Small intestine (tissue), 7 donors: ENCODE data around the gene GPR132. TPM values are rescaled to one million over a fixed set of nuclear protein-coding genes. Genes with fewer than 3 reads are reported as not detected.

Source experiments
- DNase-seq, 2 donors: peaks; one replicate each; pipeline versions ENCODE4 v3.0.0 to v3.0.0-alpha.2; 2013
- FAIRE-seq: peaks from 2 replicates; lab custom pipeline; 2012; peaks lifted over from hg19 to GRCh38; lab: Jason Lieb, UNC
- H3K27ac ChIP-seq, 3 donors: one replicate each; pipeline ENCODE4 v1.5.1; 2013; ENCODE audit warnings: low read length in 2 of 3, mild to moderate bottlenecking in 2 of 3, control low read depth in 1 of 3, inconsistent platforms in 1 of 3, low read depth in 1 of 3, moderate library complexity in 1 of 3
- H3K27me3 ChIP-seq, 3 donors: one replicate each; pipeline ENCODE4 v1.6.1; 2013; ENCODE audit warnings: low read length in 3 of 3, inconsistent platforms in 1 of 3; ENCODE audit not compliant: control insufficient read depth in 3 of 3, insufficient read depth in 3 of 3
- H3K36me3 ChIP-seq, 3 donors: one replicate each; pipeline ENCODE4 v1.6.1; 2013; ENCODE audit warnings: low read length in 3 of 3, inconsistent platforms in 1 of 3, low read depth in 1 of 3, mild to moderate bottlenecking in 1 of 3, moderate library complexity in 1 of 3; ENCODE audit not compliant: control insufficient read depth in 3 of 3, insufficient read depth in 2 of 3
- H3K4me1 ChIP-seq, 3 donors: one replicate each; pipeline ENCODE4 v1.6.1; 2013; ENCODE audit warnings: low read length in 2 of 3, inconsistent platforms in 1 of 3, low read depth in 1 of 3, mild to moderate bottlenecking in 1 of 3, moderate library complexity in 1 of 3; ENCODE audit not compliant: control insufficient read depth in 3 of 3, insufficient read depth in 2 of 3
- H3K4me3 ChIP-seq, 3 donors: one replicate each; pipeline ENCODE4 v1.5.1; 2013; ENCODE audit warnings: low read length in 3 of 3, control low read depth in 1 of 3, inconsistent platforms in 1 of 3, low read depth in 1 of 3, mild to moderate bottlenecking in 1 of 3, moderate library complexity in 1 of 3
- H3K9me3 ChIP-seq, 2 donors: one replicate each; pipeline ENCODE4 v1.6.1; 2013; ENCODE audit warnings: low read depth in 1 of 2, low read length in 1 of 2; ENCODE audit not compliant: control insufficient read depth in 2 of 2, insufficient read depth in 1 of 2
- WGBS, 3 donors: extraction: QIAGEN DNeasy Blood & Tissue Kit; methylation state at CpG; one replicate each; pipeline ENCODE4 v1.1.7; 2013; 5-methylcytosine and 5-hydroxymethylcytosine counted together
- polyA plus RNA-seq, 4 donors: library from polyadenylated mRNA; stranded (reverse) in 3 of 4; unstranded in 1 of 4; fragments of 200-250 nt in 3 of 4; fragments of 120-200 nt in 1 of 4; gene quantifications; one replicate each; pipeline versions ENCODE4 v1.2.1 to v1.2.3, GENCODE V29; 2013
- donor health status: healthy with polysubstance abuse.
- donor health status: control.
- donor health status: control.
- donor health status: Bipolar disorder and iron deficiency.
- donor health status: healthy.

Gene GPR132
- polyA plus RNA-seq, 4 donors = 0.81 to 1.4 (median 1.1) TPM; not detected in 1

GRCh38 chr14:105088812-105089745 is 23.8 kb upstream of the GPR132 start:
- Histone ChIP-seq H3K36me3 (peaks cover 0 to 13% (median 0%) of the 10 kb centered on the region in 3 donors), H3K9me3 (no peaks in the 10 kb centered on the region), H3K27ac (no peak overlapping the region), H3K4me1 (peaks cover 3 to 44% (median 9%) of the 10 kb centered on the region in 3 donors), H3K27me3 (peaks cover 0 to 17% (median 2%) of the 10 kb centered on the region in 3 donors), H3K4me3 (no peak overlapping the region)
- FAIRE-seq = no peak
- 57 to 75% (median 61%) methylated on average over 23 to 24 of the region's 24 CpGs for WGBS, 3 donors
- no peak for DNase-seq

GRCh38 chr14:105087963-105088811 is 23.0 kb upstream of the GPR132 start:
- FAIRE-seq (no peak), DNase-seq (peak in 1 of 2 donors; percentile 46)
- Histone ChIP-seq H3K4me3 (peak overlapping the region in 1 of 3 donors; percentile 42), H3K36me3 (peaks cover 0 to 13% (median 0%) of the 10 kb centered on the region in 3 donors), H3K27me3 (peaks cover 0 to 17% (median 2%) of the 10 kb centered on the region in 3 donors), H3K4me1 (peaks cover 3 to 42% (median 9%) of the 10 kb centered on the region in 3 donors), H3K27ac (peak overlapping the region in 1 of 3 donors; percentile 65), H3K9me3 (no peaks in the 10 kb centered on the region)
- 12 to 17% (median 12%) methylated on average over 38 to 44 of the region's 44 CpGs for WGBS, 3 donors

GRCh38 chr14:105087308-105087962 is 22.2 kb upstream of the GPR132 start:
- peak overlapping the region in 1 of 3 donors; percentile 65 for H3K27ac ChIP-seq
- H3K4me1 ChIP-seq = peaks cover 2 to 36% (median 9%) of the 10 kb centered on the region in 3 donors
- peaks cover 0 to 13% (median 0%) of the 10 kb centered on the region in 3 donors for H3K36me3 ChIP-seq
- no peak for FAIRE-seq
- WGBS, 3 donors = 1 to 2% (median 1%) methylated on average over 35 to 60 of the region's 60 CpGs
- peak in 1 of 2 donors; percentile 43 for DNase-seq
- H3K9me3 ChIP-seq = no peaks in the 10 kb centered on the region
- H3K27me3 ChIP-seq = peaks cover 0 to 17% (median 2%) of the 10 kb centered on the region in 3 donors
- peak overlapping the region; percentile 24 to 42 (median 31) for H3K4me3 ChIP-seq

- Histone ChIP-seq H3K27ac (peak overlapping the region in 1 of 3 donors; percentile 65), H3K27me3 (peaks cover 0 to 17% (median 2%) of the 10 kb centered on the region in 3 donors), H3K4me1 (peaks cover 0 to 31% (median 5%) of the 10 kb centered on the region in 3 donors), H3K9me3 (no peaks in the 10 kb centered on the region), H3K4me3 (peak overlapping the region; percentile 24 to 42 (median 31)), H3K36me3 (peaks cover 0 to 13% (median 0%) of the 10 kb centered on the region in 3 donors)
- no peak for FAIRE-seq
- WGBS, 3 donors = 0 to 1% (median 1%) methylated on average over 19 to 45 of the region's 45 CpGs
- peak; percentile 75 to 82 for DNase-seq
These were observed 21.6 kb upstream of the GPR132 start for GRCh38 chr14:105086833-105087307.

- peaks cover 0 to 17% (median 2%) of the 10 kb centered on the region in 3 donors for H3K27me3 ChIP-seq
- WGBS, 3 donors = 36 to 76% (median 42%) methylated on average over 5 of the region's 5 CpGs
- no peak overlapping the region for H3K27ac ChIP-seq
- FAIRE-seq (no peak), DNase-seq (no peak)
- H3K4me3 ChIP-seq = no peak overlapping the region
- H3K9me3 ChIP-seq = no peaks in the 10 kb centered on the region
- peaks cover 0 to 13% (median 0%) of the 10 kb centered on the region in 3 donors for H3K36me3 ChIP-seq
- H3K4me1 ChIP-seq = peaks cover 0 to 21% (median 2%) of the 10 kb centered on the region in 3 donors
These were observed 20.5 kb upstream of the GPR132 start for GRCh38 chr14:105085766-105086165.

GRCh38 chr14:105084741-105085571 is 19.7 kb upstream of the GPR132 start:
- peaks cover 0 to 14% (median 0%) of the 10 kb centered on the region in 3 donors for H3K4me1 ChIP-seq
- FAIRE-seq (no peak), DNase-seq (no peak)
- no peak overlapping the region for H3K27ac ChIP-seq
- peaks cover 0 to 3% of the 10 kb centered on the region in 2 donors for H3K9me3 ChIP-seq
- no peak overlapping the region for H3K4me3 ChIP-seq
- WGBS, 3 donors = 40 to 77% (median 62%) methylated on average over 14 of the region's 14 CpGs
- peaks cover 0 to 17% (median 2%) of the 10 kb centered on the region in 3 donors for H3K27me3 ChIP-seq
- H3K36me3 ChIP-seq = peaks cover 0 to 8% (median 0%) of the 10 kb centered on the region in 3 donors
